Measurements from ENCODE around the gene RHOC. TPM values are rescaled to one million over a fixed set of nuclear protein-coding genes. Genes with fewer than 3 reads are reported as not detected.

Gene RHOC
- total and polyA plus RNA-seq, 4 donors, result 50.4 to 102 (median 68.8) TPM

GRCh38 chr1:112677501-112677900, 29.4 kb downstream of the RHOC start (continued):
- TF ChIP-seq MAX (IDR thresholded peaks at IDR 0.05) (no peak), FOXA2 (IDR thresholded peaks at IDR 0.05) (no peak), ZBTB33 (IDR thresholded peaks at IDR 0.05) (no peak), ATF3 (IDR thresholded peaks at IDR 0.05) (no peak), HNF4A (conservative IDR thresholded peaks at IDR 0.05) (no peak), YY1 (IDR thresholded peaks at IDR 0.05) (no peak), JUND (IDR thresholded peaks at IDR 0.05) (no peak)

GRCh38 chr1:112676543-112676942, 30.4 kb downstream of the RHOC start:
- no peaks in the 10 kb centered on the region for H3K9me3 ChIP-seq (ENCODE audit: control insufficient read depth in 4 of 4, low read length in 3 of 4)
- no peak for DNase-seq (ENCODE audit: low spot score)
- no peak overlapping the region for H3K4me3 ChIP-seq (ENCODE audit: low read depth in 1 of 3, low read length in 3 of 3)
- no peaks in the 10 kb centered on the region for H3K27me3 ChIP-seq (ENCODE audit: control insufficient read depth in 4 of 4, insufficient read depth in 4 of 4, low read length in 3 of 4)
- WGBS, result 91% methylated on average over 3 of the region's 3 CpGs
- TF ChIP-seq JUND (IDR thresholded peaks at IDR 0.05), result no peak
- TF ChIP-seq FOXA1 (IDR thresholded peaks at IDR 0.05), result no peak
- TF ChIP-seq HNF4A (conservative IDR thresholded peaks at IDR 0.05), result no peak
- no peak for TF ChIP-seq SP1 (IDR thresholded peaks at IDR 0.05)
- no peak for TF ChIP-seq TAF1 (conservative IDR thresholded peaks at IDR 0.05)
- TF ChIP-seq ZBTB33 (IDR thresholded peaks at IDR 0.05), result no peak
- no peak for TF ChIP-seq YY1 (IDR thresholded peaks at IDR 0.05)
- no peak for TF ChIP-seq MAX (IDR thresholded peaks at IDR 0.05)
- no peak overlapping the region for H3K27ac ChIP-seq (ENCODE audit: low read depth in 1 of 2, low read length in 2 of 2)
- peaks cover 0 to 26% (median 21%) of the 10 kb centered on the region in 4 donors for H3K4me1 ChIP-seq (ENCODE audit: control insufficient read depth in 4 of 4, insufficient read depth in 4 of 4, low read length in 3 of 4)
- peaks cover 0 to 3% (median 2%) of the 10 kb centered on the region in 4 donors for H3K36me3 ChIP-seq (ENCODE audit: control insufficient read depth in 4 of 4, insufficient read depth in 3 of 4, low read depth in 1 of 4, low read length in 3 of 4)
- H3K9ac ChIP-seq (ENCODE audit: low read depth in 1 of 2, low read length in 2 of 2), result no peak overlapping the region

- peaks cover 0 to 26% (median 21%) of the 10 kb centered on the region in 4 donors for H3K4me1 ChIP-seq (ENCODE audit: control insufficient read depth in 4 of 4, insufficient read depth in 4 of 4, low read length in 3 of 4)
- no peaks in the 10 kb centered on the region for H3K9me3 ChIP-seq (ENCODE audit: control insufficient read depth in 4 of 4, low read length in 3 of 4)
- peak overlapping the region; percentile 89 to 96 for H3K27ac ChIP-seq (ENCODE audit: low read depth in 1 of 2, low read length in 2 of 2)
- H3K27me3 ChIP-seq (ENCODE audit: control insufficient read depth in 4 of 4, insufficient read depth in 4 of 4, low read length in 3 of 4), result no peaks in the 10 kb centered on the region
- peaks cover under 1 to 7% (median 4%) of the 10 kb centered on the region in 4 donors for H3K36me3 ChIP-seq (ENCODE audit: control insufficient read depth in 4 of 4, insufficient read depth in 3 of 4, low read depth in 1 of 4, low read length in 3 of 4)
- peak overlapping the region; percentile 29 to 79 for H3K9ac ChIP-seq (ENCODE audit: low read depth in 1 of 2, low read length in 2 of 2)
- TF ChIP-seq YY1 (IDR thresholded peaks at IDR 0.05), result peak; percentile 14
- no peak for TF ChIP-seq GABPA (IDR thresholded peaks at IDR 0.05 in 1 of 2, conservative IDR thresholded peaks at IDR 0.05 in 1 of 2)
- no peak for DNase-seq (ENCODE audit: low spot score)
- 45% methylated on average over 7 of the region's 7 CpGs for WGBS
- peak overlapping the region; percentile 71 to 98 (median 94) for H3K4me3 ChIP-seq (ENCODE audit: low read depth in 1 of 3, low read length in 3 of 3)
Measured at GRCh38 chr1:112675728-112676381, 31.1 kb downstream of the RHOC start.

All from liver (tissue), 9 donors.